T-helper 2 cell treated with Interferon-gamma antibody and Interleukin-4, amounts not matched to agents 100 ng/mL and 5 ng/mL, for 36 hours (primary cell): ENCODE measurements around the gene FDX1. TPM values are rescaled to one million over a fixed set of nuclear protein-coding genes. Genes with fewer than 3 reads are reported as not detected.

ENCODE experiments used
- intact Hi-C: fragments of 100-400 bp; cut with micrococcal nuclease; formaldehyde crosslinking; loops from one replicate; pipeline ENCODE4 v1.15.1; 2023
- total RNA-seq: library from RNA; stranded (reverse); gene quantifications from 2 replicates; pipeline ENCODE4 v1.2.3, GENCODE V29; 2022

FDX1 gene
- total RNA-seq, 1 donor from 2014 or later: 12.2 TPM

DNA sequence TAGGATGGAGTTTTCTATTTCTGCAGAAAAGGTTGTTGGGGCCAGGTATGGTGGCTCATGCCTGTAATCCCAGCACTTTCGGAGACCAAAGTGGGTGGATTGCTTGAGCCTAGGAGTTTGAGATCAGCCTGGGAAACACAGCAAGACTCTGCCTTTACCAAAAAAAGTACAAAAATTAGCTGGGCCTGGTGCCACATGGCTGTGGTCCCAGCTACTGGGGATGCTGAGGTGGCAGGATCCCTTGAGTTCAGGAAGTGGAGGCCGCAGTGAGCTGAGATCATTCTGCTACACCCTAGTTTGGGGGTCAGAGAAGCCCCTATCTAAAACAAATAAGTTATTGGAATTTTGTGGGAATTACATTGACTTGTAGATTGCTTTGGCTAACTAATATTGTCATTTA, 71.7 kb downstream of the FDX1 start:
- intact Hi-C loops: no loop called here

DNA sequence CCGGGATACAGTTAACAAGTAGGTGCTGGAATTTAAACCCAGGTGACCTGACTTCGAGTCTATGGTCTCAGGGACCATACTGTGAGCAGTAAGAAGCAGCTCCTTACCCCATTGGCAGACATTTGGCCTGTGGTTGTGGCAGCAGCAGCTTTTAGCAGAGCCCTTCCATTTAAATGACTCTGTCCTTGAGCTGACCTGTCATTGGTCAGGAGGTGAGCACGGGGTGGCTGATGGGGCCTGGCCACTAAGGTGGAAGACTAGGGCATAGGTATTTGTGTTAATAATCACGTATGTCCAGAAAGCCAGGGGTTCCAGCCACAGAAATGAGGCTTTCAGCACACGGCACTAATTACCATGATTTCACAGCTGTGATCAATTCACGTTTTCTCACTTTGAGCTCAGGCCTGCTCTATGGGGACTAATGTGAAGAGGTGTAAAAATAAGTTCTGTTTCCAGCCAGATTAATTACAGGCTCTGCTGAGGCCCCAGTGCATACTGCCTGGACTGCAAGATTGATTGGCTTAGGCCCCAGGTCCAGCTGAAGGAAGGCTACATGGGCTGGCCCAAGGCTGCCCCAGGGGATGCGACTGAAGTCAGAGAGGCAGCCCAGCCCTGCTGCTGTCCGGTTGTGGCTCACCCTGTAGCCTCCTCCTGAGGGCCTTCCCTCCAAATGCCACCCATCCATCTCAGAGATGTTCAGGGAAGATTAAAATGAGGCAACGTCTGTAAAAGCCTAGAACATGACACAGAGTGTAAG, 76.0 kb downstream of the FDX1 start:
- intact Hi-C loops: no loop called here

DNA sequence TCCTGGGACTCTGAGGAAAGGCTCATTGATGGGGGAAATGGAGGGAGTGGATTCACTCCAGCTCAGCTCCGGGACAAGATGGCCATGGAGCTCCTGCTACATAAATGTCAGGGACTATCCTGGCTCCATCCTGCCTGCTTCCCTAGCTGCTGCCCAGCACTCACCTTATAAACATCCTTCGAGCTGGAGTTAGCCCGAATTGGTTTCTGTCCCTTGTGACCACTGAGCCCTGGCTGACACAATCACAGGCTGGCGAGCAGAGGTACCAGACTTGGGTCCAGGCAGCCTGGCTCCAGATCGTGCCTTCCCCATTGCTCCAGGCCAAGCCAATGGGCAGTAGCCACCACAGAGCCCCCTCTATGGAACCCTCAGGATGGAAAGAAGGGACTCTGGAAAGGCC, 77.6 kb downstream of the FDX1 start:
- intact Hi-C loops: no loop called here

DNA sequence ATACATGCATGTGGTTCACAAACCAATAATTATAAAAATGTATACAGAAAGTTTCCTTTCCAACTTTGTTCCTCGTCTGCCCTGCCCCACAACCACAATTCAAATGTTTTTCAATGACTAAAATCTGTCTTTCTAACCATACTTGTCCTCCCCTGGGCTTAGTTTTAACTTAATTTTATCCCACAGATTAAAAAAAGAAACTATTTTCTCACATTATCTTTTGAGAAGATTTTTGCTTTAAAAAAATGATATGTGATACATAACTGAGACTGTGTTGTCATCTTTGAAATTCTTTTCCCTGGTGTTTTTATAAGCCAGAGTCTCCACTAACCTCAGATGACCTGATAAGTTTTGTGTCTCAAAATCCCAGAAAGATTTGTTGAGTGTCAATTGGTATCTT, 79.0 kb downstream of the FDX1 start:
- intact Hi-C loops: no loop called here

DNA sequence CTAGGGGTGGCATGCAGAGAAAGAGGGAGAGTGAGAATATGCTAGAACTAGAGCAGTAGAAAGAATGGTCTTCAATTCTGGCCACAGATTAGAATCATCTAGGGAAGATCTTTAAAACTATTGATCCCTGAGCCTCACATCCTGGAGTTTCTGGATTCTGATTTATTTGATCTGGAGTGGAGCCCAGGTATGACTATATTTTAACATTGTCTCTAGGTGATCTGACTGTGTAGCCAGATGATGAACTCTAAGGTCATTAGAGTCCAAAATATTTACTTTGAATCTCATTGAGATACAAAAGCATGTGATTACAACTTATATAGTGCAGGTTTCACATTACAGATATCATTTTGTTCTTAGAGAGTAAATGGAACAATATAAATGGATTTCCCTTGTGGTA, 79.7 kb downstream of the FDX1 start:
- intact Hi-C loops: no loop called here

DNA sequence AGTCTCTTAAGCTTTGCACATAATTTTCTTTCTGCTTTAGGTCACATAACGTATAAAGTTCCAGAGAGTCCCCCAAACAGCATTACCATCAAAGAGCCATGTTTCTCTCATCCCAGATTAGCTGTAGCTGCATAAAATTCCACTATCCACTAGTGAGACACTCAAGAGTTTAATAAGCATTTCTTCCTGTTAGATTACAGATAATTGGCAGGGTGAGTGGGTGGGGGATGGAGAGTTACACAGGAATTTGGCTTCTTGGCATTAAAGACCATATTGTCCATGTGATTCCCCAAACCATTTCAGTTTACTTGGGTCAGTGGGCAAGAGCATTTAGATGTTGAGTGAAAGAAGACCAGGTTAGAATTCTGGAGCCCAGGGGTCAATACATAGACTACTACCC, 82.3 kb downstream of the FDX1 start:
- intact Hi-C loops: no loop called here

DNA sequence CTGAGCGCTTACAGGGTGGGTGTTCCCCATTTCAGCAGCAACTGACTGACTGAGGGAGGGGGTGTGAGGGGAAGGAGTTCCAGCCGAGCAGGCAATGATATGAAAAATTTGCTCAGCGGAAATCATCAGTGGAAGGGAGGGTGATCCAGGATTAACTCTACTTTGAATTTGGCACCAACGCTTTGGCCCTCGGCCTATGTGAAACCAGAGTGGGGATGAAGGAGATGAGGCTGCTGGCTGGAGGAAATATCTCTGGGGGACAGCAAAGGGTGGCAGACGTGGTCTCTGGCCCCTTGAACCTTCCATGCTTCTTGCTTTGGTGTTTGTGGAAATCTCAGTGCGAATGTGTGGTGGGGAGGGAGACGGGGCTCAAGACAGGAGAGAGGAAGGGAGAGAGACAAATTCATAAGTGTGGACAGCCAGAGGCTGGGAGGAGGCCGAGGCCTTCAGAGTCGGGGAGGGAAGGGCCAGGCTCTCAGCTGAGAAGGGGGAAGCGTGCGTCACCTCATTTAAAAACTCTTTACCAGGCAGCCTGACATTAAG, 83.6 kb downstream of the FDX1 start:
- intact Hi-C loops: no loop called here

DNA sequence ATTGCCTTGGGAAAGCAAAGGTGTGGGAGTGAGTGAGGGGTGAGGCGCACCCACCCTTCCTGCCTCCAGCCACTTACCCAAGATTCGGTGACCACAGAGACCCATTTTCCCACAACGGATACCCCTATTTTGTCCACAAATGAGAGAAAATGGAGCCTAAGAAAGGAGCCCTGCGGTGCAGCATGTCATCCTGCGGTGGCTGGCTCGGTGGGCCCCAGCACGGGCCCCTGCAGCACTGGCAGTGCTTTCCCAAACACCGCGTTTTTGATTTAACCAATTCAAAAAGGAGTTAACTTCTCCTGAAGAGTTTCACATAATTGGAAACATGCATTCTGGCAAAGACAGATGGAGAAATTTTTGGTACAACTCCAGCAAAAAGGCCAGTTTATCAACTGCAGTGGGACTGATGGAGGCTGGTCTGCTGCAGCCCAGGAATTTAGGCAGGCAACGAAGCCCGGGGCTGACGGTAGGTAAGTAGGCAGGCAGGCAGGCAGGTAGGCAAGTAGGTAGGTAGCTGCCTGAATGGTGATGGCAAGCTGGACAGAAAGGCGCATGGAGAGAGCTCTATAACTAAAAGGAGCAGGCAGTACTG, 84.2 kb downstream of the FDX1 start:
- intact Hi-C loops: no loop called here

Other genes with a start within 250 kb of the FDX1 start
- 47.3 and 52.2 TPM in 2 replicates for gene RDX, start 133.3 kb upstream of the FDX1 start, total RNA-seq